GM23248 (cell line): ENCODE measurements around the gene CAMK1D. TPM values are rescaled to one million over a fixed set of nuclear protein-coding genes. Genes with fewer than 3 reads are reported as not detected.

Experiments used
- DNase-seq: peaks from one replicate; pipeline ENCODE4 v3.0.0-alpha.2; 2015
- H2AFZ ChIP-seq: fragments of 200-600 bp; sonication (generic); 2 replicates; pipeline ENCODE4 v1.6.1; 2016; ENCODE audit warnings: antibody characterized with exemption
- H3F3A ChIP-seq: fragments of 200-600 bp; sonication (generic); 2 replicates; pipeline ENCODE4 v1.6.1; 2016; ENCODE audit warnings: mild to moderate bottlenecking, antibody characterized with exemption, mixed run types; ENCODE audit not compliant: insufficient read depth
- H3K27ac ChIP-seq: fragments of 200-600 bp; sonication (generic); 2 replicates; pipeline ENCODE4 v1.5.1; 2016; ENCODE audit warnings: mild to moderate bottlenecking
- H3K27me3 ChIP-seq: fragments of 200-600 bp; sonication (generic); replicated peaks from 2 replicates; pipeline ENCODE4 v1.6.1; 2016; ENCODE audit warnings: mild to moderate bottlenecking; ENCODE audit not compliant: insufficient read depth
- H3K36me3 ChIP-seq: fragments of 200-600 bp; sonication (generic); 2 replicates; pipeline ENCODE4 v1.6.1; 2016; ENCODE audit warnings: low read depth, mild to moderate bottlenecking
- H3K4me1 ChIP-seq: fragments of 200-600 bp; sonication (generic); 2 replicates; pipeline ENCODE4 v1.6.1; 2016; ENCODE audit warnings: mild to moderate bottlenecking; ENCODE audit not compliant: insufficient read depth
- H3K4me2 ChIP-seq: fragments of 200-600 bp; sonication (generic); one replicate; pipeline ENCODE4 v1.6.1; 2016; ENCODE audit warnings: mild to moderate bottlenecking; ENCODE audit not compliant: unreplicated experiment
- H3K4me3 ChIP-seq: fragments of 200-600 bp; sonication (generic); 2 replicates; pipeline ENCODE4 v1.5.1; 2016; ENCODE audit warnings: mild to moderate bottlenecking
- H3K79me2 ChIP-seq: fragments of 200-600 bp; sonication (generic); 2 replicates; pipeline ENCODE4 v1.6.1; 2016; ENCODE audit warnings: mild to moderate bottlenecking; ENCODE audit not compliant: insufficient read depth
- H3K9ac ChIP-seq: fragments of 200-600 bp; sonication (generic); 2 replicates; pipeline ENCODE4 v1.6.1; 2016; ENCODE audit warnings: mild to moderate bottlenecking
- H3K9me2 ChIP-seq: fragments of 200-600 bp; sonication (generic); 2 replicates; pipeline ENCODE4 v1.6.1; 2016; ENCODE audit warnings: mixed run types, mild to moderate bottlenecking, moderate library complexity; ENCODE audit not compliant: insufficient read depth
- H3K9me3 ChIP-seq: fragments of 200-600 bp; sonication (generic); one replicate; pipeline ENCODE4 v1.6.1; 2017; ENCODE audit warnings: low read depth
- H4K20me1 ChIP-seq: fragments of 200-600 bp; sonication (generic); 2 replicates; pipeline ENCODE4 v1.6.0; 2016; ENCODE audit not compliant: insufficient read depth
- EZH2 ChIP-seq: fragments of 200-600 bp; sonication (generic); IDR thresholded peaks from 2 replicates; pipeline ENCODE4 v1.6.1; 2018; ENCODE audit warnings: antibody characterized with exemption, mild to moderate bottlenecking; ENCODE audit not compliant: insufficient read depth, poor library complexity, severe bottlenecking
- EZH2phosphoT487 ChIP-seq: fragments of 200-600 bp; sonication (generic); IDR thresholded peaks from 2 replicates; pipeline ENCODE4 v1.6.1; 2018; ENCODE audit warnings: antibody characterized with exemption, moderate library complexity, mild to moderate bottlenecking, low read depth; ENCODE audit not compliant: insufficient read depth
- WGBS, 2 experiments: methylation state at CpG; one replicate each; pipeline ENCODE4 v1.1.6; 2015 to 2017; ENCODE audit warnings: low lambda C conversion rate in 2 of 2, low coverage in 1 of 2; ENCODE audit errors: missing lambda C conversion rate in 2 of 2; 5-methylcytosine and 5-hydroxymethylcytosine counted together
- in situ Hi-C: fragments of 300-500 bp; cut with MboI; formaldehyde crosslinking; loops from 2 replicates; pipeline ENCODE4 v1.15.0; 2020
- polyA plus RNA-seq: library from polyadenylated mRNA; unstranded; fragments of >200 nt; fragmentation: Nextera tagmentation; extraction: Ambion mirVana; gene quantifications from 2 replicates; pipeline ENCODE4 v1.2.1, GENCODE V29; 2016
- total RNA-seq: library from RNA; depleted of rRNA; stranded (reverse); fragments of >200 nt; shearing (Covaris generic); gene quantifications from 2 replicates; pipeline ENCODE4 v1.2.3, GENCODE V29; 2014

CAMK1D gene
- total and polyA plus RNA-seq, 2 experiments from 2014 or later = 0.22 to 0.55 TPM

GRCh38 chr10:12473491-12473890, 124.1 kb downstream of the CAMK1D start:
- no peak for DNase-seq
- Histone ChIP-seq H3K36me3 (no peaks in the 10 kb centered on the region), H3K9me2 (no peaks in the 10 kb centered on the region), H3K9me3 (no peaks in the 10 kb centered on the region), H4K20me1 (no peaks in the 10 kb centered on the region), H3F3A (no peaks in the 10 kb centered on the region), H3K4me2 (no peak overlapping the region), H3K79me2 (no peaks in the 10 kb centered on the region), H3K27ac (no peak overlapping the region), H2AFZ (no peak overlapping the region), H3K27me3 (no peaks in the 10 kb centered on the region), H3K4me3 (no peak overlapping the region), H3K9ac (no peak overlapping the region), H3K4me1 (no peaks in the 10 kb centered on the region)
- in situ Hi-C loops = no loop called here
- TF ChIP-seq EZH2 = no peak
- WGBS, 2 experiments = 63 to 65% methylated on average over 6 of the region's 6 CpGs

- 65 to 73% methylated on average over 8 of the region's 8 CpGs for WGBS, 2 experiments
- H3K4me3 ChIP-seq = no peak overlapping the region
- no peaks in the 10 kb centered on the region for H3K27me3 ChIP-seq
- no peaks in the 10 kb centered on the region for H4K20me1 ChIP-seq
- no peaks in the 10 kb centered on the region for H3K9me3 ChIP-seq
- TF ChIP-seq EZH2phosphoT487 = no peak
- TF ChIP-seq EZH2 = no peak
- H3K9me2 ChIP-seq = no peaks in the 10 kb centered on the region
- no peak overlapping the region for H2AFZ ChIP-seq
- H3K27ac ChIP-seq = no peak overlapping the region
- no peaks in the 10 kb centered on the region for H3K79me2 ChIP-seq
- in situ Hi-C loops = no loop called here
- no peaks in the 10 kb centered on the region for H3K4me1 ChIP-seq
- DNase-seq = no peak
- no peaks in the 10 kb centered on the region for H3F3A ChIP-seq
- no peak overlapping the region for H3K9ac ChIP-seq
- H3K4me2 ChIP-seq = no peak overlapping the region
- no peaks in the 10 kb centered on the region for H3K36me3 ChIP-seq
These were observed 125.5 kb downstream of the CAMK1D start for GRCh38 chr10:12474727-12475412.

- H2AFZ ChIP-seq = no peak overlapping the region
- 49 to 66% methylated on average over 4 of the region's 4 CpGs for WGBS, 2 experiments
These were observed 127.3 kb downstream of the CAMK1D start for GRCh38 chr10:12476656-12477055.

GRCh38 chr10:12479437-12479844, 130.1 kb downstream of the CAMK1D start:
- no peaks in the 10 kb centered on the region for H3F3A ChIP-seq
- no peak overlapping the region for H2AFZ ChIP-seq
- no peak overlapping the region for H3K4me2 ChIP-seq
- H3K9ac ChIP-seq = no peak overlapping the region
- no peak for DNase-seq
- H4K20me1 ChIP-seq = no peaks in the 10 kb centered on the region
- no peaks in the 10 kb centered on the region for H3K9me2 ChIP-seq
- H3K4me3 ChIP-seq = no peak overlapping the region
- no peaks in the 10 kb centered on the region for H3K4me1 ChIP-seq
- H3K27me3 ChIP-seq = no peaks in the 10 kb centered on the region
- in situ Hi-C loops = no loop called here
- no peaks in the 10 kb centered on the region for H3K79me2 ChIP-seq
- no peaks in the 10 kb centered on the region for H3K36me3 ChIP-seq
- no peak overlapping the region for H3K27ac ChIP-seq
- H3K9me3 ChIP-seq = no peaks in the 10 kb centered on the region
- WGBS, 2 experiments = 73 to 75% methylated on average over 12 of the region's 12 CpGs
- TF ChIP-seq EZH2 (no peak), EZH2phosphoT487 (no peak)

More at GRCh38 chr10:12476656-12477055, 127.3 kb downstream of the CAMK1D start:
- Histone ChIP-seq H3K4me3 (no peak overlapping the region), H3K79me2 (no peaks in the 10 kb centered on the region), H3K9ac (no peak overlapping the region), H3K27ac (no peak overlapping the region), H3K4me2 (no peak overlapping the region), H3F3A (no peaks in the 10 kb centered on the region), H3K9me2 (no peaks in the 10 kb centered on the region), H3K4me1 (no peaks in the 10 kb centered on the region), H3K36me3 (no peaks in the 10 kb centered on the region), H4K20me1 (no peaks in the 10 kb centered on the region), H3K9me3 (no peaks in the 10 kb centered on the region), H3K27me3 (no peaks in the 10 kb centered on the region)
- in situ Hi-C loops = no loop called here
- TF ChIP-seq EZH2 = no peak
- no peak for TF ChIP-seq EZH2phosphoT487
- DNase-seq = no peak

- no peaks in the 10 kb centered on the region for H4K20me1 ChIP-seq
- in situ Hi-C loops = no loop called here
- H3K4me2 ChIP-seq = no peak overlapping the region
- no peak for DNase-seq
- no peaks in the 10 kb centered on the region for H3K9me2 ChIP-seq
- TF ChIP-seq EZH2phosphoT487 (no peak), EZH2 (no peak)
- H3K4me1 ChIP-seq = no peaks in the 10 kb centered on the region
- no peaks in the 10 kb centered on the region for H3K9me3 ChIP-seq
- no peaks in the 10 kb centered on the region for H3K79me2 ChIP-seq
- no peak overlapping the region for H3K27ac ChIP-seq
- no peaks in the 10 kb centered on the region for H3K27me3 ChIP-seq
- H3F3A ChIP-seq = no peaks in the 10 kb centered on the region
- H3K36me3 ChIP-seq = no peaks in the 10 kb centered on the region
- WGBS, 2 experiments = 52 to 58% methylated on average over 9 of the region's 9 CpGs
- no peak overlapping the region for H2AFZ ChIP-seq
- no peak overlapping the region for H3K4me3 ChIP-seq
- H3K9ac ChIP-seq = no peak overlapping the region
These were observed 130.6 kb downstream of the CAMK1D start for GRCh38 chr10:12479924-12480323.
